ENCODE measurements around the gene GRIK5. TPM values are rescaled to one million over a fixed set of nuclear protein-coding genes. Genes with fewer than 3 reads are reported as not detected.
"Not testable (repeated sequence)": the region's sequence is repeated elsewhere in the genome, so short reads cannot be mapped to it uniquely, and the experiment has no call there.

GRIK5 gene
- total and polyA plus RNA-seq, 7 experiments from 2014 or later = 0.09 to 3.5 (median 0.74) TPM; not detected in 1

GRCh38 chr19:41991925-41992569 lies 78.0 kb downstream of the GRIK5 start:
- peak overlapping the region in 4 of 10 donors; percentile 47 to 89 (median 66) for H3K4me3 Mint-ChIP-seq
- H3K9me3 Mint-ChIP-seq; CTCF ChIA-PET; H3K9me3 ChIP-seq (ENCODE audit: control insufficient read depth in 2 of 3, low read length in 3 of 3); DNase-seq; H3K4me3 ChIP-seq (ENCODE audit: low read length); H3K4me1 ChIP-seq (ENCODE audit: control insufficient read depth in 2 of 2, insufficient read depth in 2 of 2, low read length in 2 of 2); H3K36me3 ChIP-seq (ENCODE audit: control insufficient read depth in 2 of 3, insufficient read depth in 3 of 3, low read length in 3 of 3); ATAC-seq; H3K27ac ChIP-seq (ENCODE audit: low read depth, low read length): not testable (repeated sequence)
- H3K27ac Mint-ChIP-seq = peak overlapping the region in 1 of 9 donors; percentile 12
- peaks cover 0 to 15% (median 8%) of the 10 kb centered on the region in 5 donors for H3K36me3 Mint-ChIP-seq
- peaks cover 9 to 33% (median 28%) of the 10 kb centered on the region in 7 donors for H3K4me1 Mint-ChIP-seq
- POLR2A ChIA-PET = interaction anchor here (0.6 kb wide), 1 partner anchor 1565 kb away, joined by 3 read pairs; no protein-coding TSS in a partner anchor
- peaks cover 22 to 36% (median 23%) of the 10 kb centered on the region in 5 donors for H3K27me3 Mint-ChIP-seq
- peaks cover 3 to 11% of the 10 kb centered on the region in 2 donors for H3K27me3 ChIP-seq (ENCODE audit: control insufficient read depth in 2 of 2, insufficient read depth in 2 of 2, low read length in 2 of 2)
- intact Hi-C loops (cut with micrococcal nuclease) = loop anchor here in 1 of 2 donors (5.0 kb wide), 1 partner anchor 35 kb away; the partner anchor contains the start of gene RABAC1

DNA sequence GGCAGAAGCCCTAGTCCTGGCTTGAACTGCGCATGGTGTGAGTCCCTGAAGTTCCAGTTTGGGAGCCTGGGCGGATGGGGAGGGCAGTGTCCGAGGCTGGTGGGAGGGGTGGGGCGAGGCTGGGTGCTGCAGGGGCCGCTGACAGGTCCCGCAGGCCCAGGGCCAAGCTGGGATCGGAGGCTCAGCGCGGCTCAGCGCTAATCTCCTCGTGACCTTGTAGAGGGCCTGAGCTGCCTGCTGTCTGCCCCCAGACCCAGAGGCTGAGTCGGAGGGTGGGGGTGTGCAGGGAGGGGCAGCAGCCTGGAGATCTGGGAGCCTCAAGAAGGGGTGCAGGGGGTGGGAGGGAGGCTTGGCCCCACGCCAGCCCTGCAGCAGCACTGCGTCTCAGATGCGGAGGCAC lies 79.0 kb downstream of the GRIK5 start:
- Histone ChIP-seq H3K9me3 (ENCODE audit: control insufficient read depth in 2 of 3, low read length in 3 of 3) (no peaks in the 10 kb centered on the region), H3K4me1 (ENCODE audit: control insufficient read depth in 2 of 2, insufficient read depth in 2 of 2, low read length in 2 of 2) (peaks cover 5 to 6% of the 10 kb centered on the region in 2 donors), H3K4me3 (ENCODE audit: low read length) (no peak overlapping the region), H3K27ac (ENCODE audit: low read depth, low read length) (no peak overlapping the region), H3K27me3 (ENCODE audit: control insufficient read depth in 2 of 2, insufficient read depth in 2 of 2, low read length in 2 of 2) (peaks cover 3 to 4% of the 10 kb centered on the region in 2 donors), H3K36me3 (ENCODE audit: control insufficient read depth in 2 of 3, insufficient read depth in 3 of 3, low read length in 3 of 3) (peaks cover 0 to 6% (median 0%) of the 10 kb centered on the region in 3 experiments)
- ChIA-PET CTCF (no interaction called here), POLR2A (no interaction called here)
- peaks cover 0 to 17% (median 8%) of the 10 kb centered on the region in 5 donors for H3K36me3 Mint-ChIP-seq
- H3K27me3 Mint-ChIP-seq = peaks cover 13 to 27% (median 14%) of the 10 kb centered on the region in 5 donors
- H3K9me3 Mint-ChIP-seq = peaks cover 0 to 4% (median 0%) of the 10 kb centered on the region in 11 donors
- no peak overlapping the region for H3K27ac Mint-ChIP-seq
- intact Hi-C loops (cut with micrococcal nuclease) = loop anchor here in 1 of 2 donors (5.0 kb wide), 1 partner anchor 34 kb away; the partner anchor contains the start of gene RABAC1
- H3K4me3 Mint-ChIP-seq = peak overlapping the region in 3 of 10 donors; percentile 17 to 55 (median 49)
- ATAC-seq (no peak), DNase-seq (no peak)
- peaks cover 5 to 24% (median 21%) of the 10 kb centered on the region in 7 donors for H3K4me1 Mint-ChIP-seq

DNA sequence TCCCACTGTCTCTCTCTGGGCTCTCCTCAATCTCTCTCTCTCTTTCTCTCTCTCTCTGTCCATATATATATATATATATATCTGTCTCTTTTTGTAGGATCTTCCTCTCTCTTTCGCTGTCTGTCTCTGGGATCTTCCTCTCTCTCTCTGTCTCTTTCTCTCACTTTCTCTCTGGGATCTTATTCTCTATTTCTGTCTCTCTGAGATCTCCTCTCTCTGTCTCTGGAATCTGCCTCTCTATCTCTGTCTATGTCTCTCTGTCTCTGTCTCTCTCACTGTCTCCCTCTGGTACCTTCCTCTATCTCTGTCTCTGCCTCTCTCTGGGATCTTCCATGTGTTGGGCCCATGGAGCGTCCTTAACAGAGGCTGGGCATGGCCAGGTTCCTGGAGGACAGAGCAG lies 79.4 kb downstream of the GRIK5 start:
- no peak overlapping the region for H3K27ac ChIP-seq (ENCODE audit: low read depth, low read length)
- DNase-seq (no peak), ATAC-seq (no peak)
- ChIA-PET CTCF (no interaction called here), POLR2A (no interaction called here)
- H3K27me3 ChIP-seq (ENCODE audit: control insufficient read depth in 2 of 2, insufficient read depth in 2 of 2, low read length in 2 of 2) = peaks cover 2 to 3% of the 10 kb centered on the region in 2 donors
- peaks cover 10 to 24% (median 12%) of the 10 kb centered on the region in 5 donors for H3K27me3 Mint-ChIP-seq
- H3K4me3 ChIP-seq (ENCODE audit: low read length) = no peak overlapping the region
- H3K36me3 Mint-ChIP-seq = peaks cover 0 to 17% (median 8%) of the 10 kb centered on the region in 5 donors
- no peak overlapping the region for H3K27ac Mint-ChIP-seq
- H3K9me3 Mint-ChIP-seq = peaks cover 0 to 4% (median 0%) of the 10 kb centered on the region in 11 donors
- H3K36me3 ChIP-seq (ENCODE audit: control insufficient read depth in 2 of 3, insufficient read depth in 3 of 3, low read length in 3 of 3) = peaks cover 0 to 9% (median 0%) of the 10 kb centered on the region in 3 experiments
- H3K9me3 ChIP-seq (ENCODE audit: control insufficient read depth in 2 of 3, low read length in 3 of 3) = no peaks in the 10 kb centered on the region
- H3K4me1 Mint-ChIP-seq = peaks cover 5 to 23% (median 21%) of the 10 kb centered on the region in 7 donors
- H3K4me1 ChIP-seq (ENCODE audit: control insufficient read depth in 2 of 2, insufficient read depth in 2 of 2, low read length in 2 of 2) = peaks cover 5 to 6% of the 10 kb centered on the region in 2 donors
- intact Hi-C loops (cut with micrococcal nuclease) = loop anchor here in 1 of 2 donors (5.0 kb wide), 1 partner anchor 33 kb away; the partner anchor contains the start of gene RABAC1
- no peak overlapping the region for H3K4me3 Mint-ChIP-seq

- Mint-ChIP-seq H3K36me3 (peaks cover 0 to 17% (median 6%) of the 10 kb centered on the region in 5 donors), H3K27ac (no peak overlapping the region), H3K9me3 (peaks cover 0 to 4% (median 0%) of the 10 kb centered on the region in 11 donors), H3K4me1 (peaks cover 5 to 18% (median 15%) of the 10 kb centered on the region in 7 donors), H3K4me3 (no peak overlapping the region), H3K27me3 (peaks cover 5 to 18% (median 6%) of the 10 kb centered on the region in 5 donors)
- ChIA-PET CTCF (interaction anchor here (0.5 kb wide), 1 partner anchor 237 kb away, joined by 5 read pairs; no protein-coding TSS in a partner anchor), POLR2A (no interaction called here)
- intact Hi-C loops (cut with micrococcal nuclease) = loop anchor here in 1 of 2 donors (5.0 kb wide), 1 partner anchor 33 kb away; the partner anchor contains the start of gene RABAC1
- no peaks in the 10 kb centered on the region for H3K9me3 ChIP-seq (ENCODE audit: control insufficient read depth in 2 of 3, low read length in 3 of 3)
- H3K4me3 ChIP-seq (ENCODE audit: low read length) = no peak overlapping the region
- H3K27me3 ChIP-seq (ENCODE audit: control insufficient read depth in 2 of 2, insufficient read depth in 2 of 2, low read length in 2 of 2) = no peaks in the 10 kb centered on the region
- DNase-seq = no peak
- H3K27ac ChIP-seq (ENCODE audit: low read depth, low read length) = no peak overlapping the region
- ATAC-seq = no peak
- peaks cover 0 to 9% (median 0%) of the 10 kb centered on the region in 3 experiments for H3K36me3 ChIP-seq (ENCODE audit: control insufficient read depth in 2 of 3, insufficient read depth in 3 of 3, low read length in 3 of 3)
- peaks cover 5 to 6% of the 10 kb centered on the region in 2 donors for H3K4me1 ChIP-seq (ENCODE audit: control insufficient read depth in 2 of 2, insufficient read depth in 2 of 2, low read length in 2 of 2)
Observed at GRCh38 chr19:41990028-41990427, 80.0 kb downstream of the GRIK5 start.

GRCh38 chr19:41988947-41989346 lies 81.1 kb downstream of the GRIK5 start:
- H3K4me1 ChIP-seq (ENCODE audit: control insufficient read depth in 2 of 2, insufficient read depth in 2 of 2, low read length in 2 of 2) = peaks cover 5 to 6% of the 10 kb centered on the region in 2 donors
- no peaks in the 10 kb centered on the region for H3K27me3 ChIP-seq (ENCODE audit: control insufficient read depth in 2 of 2, insufficient read depth in 2 of 2, low read length in 2 of 2)
- no peak for DNase-seq
- H3K4me1 Mint-ChIP-seq = peaks cover 5 to 12% (median 9%) of the 10 kb centered on the region in 7 donors
- no peak overlapping the region for H3K27ac ChIP-seq (ENCODE audit: low read depth, low read length)
- H3K36me3 Mint-ChIP-seq = peaks cover 0 to 17% (median 4%) of the 10 kb centered on the region in 5 donors
- H3K36me3 ChIP-seq (ENCODE audit: control insufficient read depth in 2 of 3, insufficient read depth in 3 of 3, low read length in 3 of 3) = peaks cover 0 to 9% (median 0%) of the 10 kb centered on the region in 3 experiments
- ATAC-seq = no peak
- intact Hi-C loops (cut with micrococcal nuclease) = no loop called here
- H3K9me3 ChIP-seq (ENCODE audit: control insufficient read depth in 2 of 3, low read length in 3 of 3) = no peaks in the 10 kb centered on the region
- no peak overlapping the region for H3K27ac Mint-ChIP-seq
- no peak overlapping the region for H3K4me3 ChIP-seq (ENCODE audit: low read length)
- peaks cover 0 to 4% (median 0%) of the 10 kb centered on the region in 11 donors for H3K9me3 Mint-ChIP-seq
- no peak overlapping the region for H3K4me3 Mint-ChIP-seq
- CTCF ChIA-PET = no interaction called here
- peaks cover 0 to 12% (median 0%) of the 10 kb centered on the region in 5 donors for H3K27me3 Mint-ChIP-seq
- POLR2A ChIA-PET = no interaction called here

- H3K9me3 Mint-ChIP-seq = peaks cover 0 to 1% (median 0%) of the 10 kb centered on the region in 11 donors
- Histone ChIP-seq H3K27ac (ENCODE audit: low read depth, low read length) (no peak overlapping the region), H3K27me3 (ENCODE audit: control insufficient read depth in 2 of 2, insufficient read depth in 2 of 2, low read length in 2 of 2) (no peaks in the 10 kb centered on the region), H3K9me3 (ENCODE audit: control insufficient read depth in 2 of 3, low read length in 3 of 3) (no peaks in the 10 kb centered on the region), H3K36me3 (ENCODE audit: control insufficient read depth in 2 of 3, insufficient read depth in 3 of 3, low read length in 3 of 3) (peaks cover 0 to 9% (median 0%) of the 10 kb centered on the region in 3 experiments), H3K4me3 (ENCODE audit: low read length) (no peak overlapping the region), H3K4me1 (ENCODE audit: control insufficient read depth in 2 of 2, insufficient read depth in 2 of 2, low read length in 2 of 2) (no peaks in the 10 kb centered on the region)
- H3K27ac Mint-ChIP-seq = no peak overlapping the region
- ChIA-PET CTCF (no interaction called here), POLR2A (no interaction called here)
- H3K27me3 Mint-ChIP-seq = peaks cover 0 to 3% (median 0%) of the 10 kb centered on the region in 5 donors
- H3K4me1 Mint-ChIP-seq = peaks cover 0 to under 1% (median 0%) of the 10 kb centered on the region in 7 donors
- intact Hi-C loops (cut with micrococcal nuclease) = no loop called here
- ATAC-seq (no peak), DNase-seq (no peak)
- peaks cover 0 to 17% (median 4%) of the 10 kb centered on the region in 5 donors for H3K36me3 Mint-ChIP-seq
- peak overlapping the region in 1 of 10 donors; percentile 41 for H3K4me3 Mint-ChIP-seq
Observed at GRCh38 chr19:41987141-41987860, 82.7 kb downstream of the GRIK5 start.
